Lung (tissue), 12 donors: ENCODE measurements around the gene BRPF3. TPM values are rescaled to one million over a fixed set of nuclear protein-coding genes. Genes with fewer than 3 reads are reported as not detected.

ENCODE experiments used
- ATAC-seq: fragments of 200-7000 bp; cut with Tn5 transposase; one replicate; pipeline ENCODE4 v1.9.1; 2020; ENCODE audit warnings: moderate number of reproducible peaks; ENCODE audit not compliant: insufficient read depth, low FRiP score
- DNase-seq, 3 donors: peaks; one replicate each; pipeline ENCODE4 v3.0.0-alpha.2; 2013 to 2017
- H3K27ac ChIP-seq, 2 donors: one replicate each; pipeline ENCODE4 v1.5.1; 2013; ENCODE audit warnings: mild to moderate bottlenecking in 2 of 2, moderate library complexity in 2 of 2, control low read depth in 1 of 2, inconsistent platforms in 1 of 2, low read depth in 1 of 2, low read length in 1 of 2
- H3K27me3 ChIP-seq, 3 donors: one replicate each; pipeline ENCODE4 v1.5.1; 2013; ENCODE audit warnings: low read length in 2 of 3; ENCODE audit not compliant: control insufficient read depth in 3 of 3, insufficient read depth in 3 of 3
- H3K36me3 ChIP-seq, 4 donors: one replicate each; pipeline ENCODE4 v1.5.1; 2013; ENCODE audit warnings: low read length in 4 of 4, mild to moderate bottlenecking in 1 of 4, moderate library complexity in 1 of 4; ENCODE audit not compliant: control insufficient read depth in 4 of 4, insufficient read depth in 4 of 4
- H3K4me1 ChIP-seq, 5 donors: one replicate each; pipeline ENCODE4 v1.5.1; 2013; ENCODE audit warnings: low read length in 5 of 5, mild to moderate bottlenecking in 2 of 5, moderate library complexity in 1 of 5; ENCODE audit not compliant: control insufficient read depth in 5 of 5, insufficient read depth in 5 of 5
- H3K4me3 ChIP-seq: one replicate; pipeline ENCODE4 v1.5.1; 2013; ENCODE audit warnings: mild to moderate bottlenecking, control low read depth, moderate library complexity
- H3K9ac ChIP-seq, 2 donors: one replicate each; pipeline ENCODE4 v1.5.1; 2013; ENCODE audit warnings: low read length in 2 of 2, control low read depth in 1 of 2; ENCODE audit not compliant: insufficient read depth in 1 of 2
- H3K9me3 ChIP-seq, 4 donors: one replicate each; pipeline ENCODE4 v1.5.1; 2013; ENCODE audit warnings: low read length in 3 of 4, mild to moderate bottlenecking in 1 of 4, moderate library complexity in 1 of 4; ENCODE audit not compliant: control insufficient read depth in 4 of 4, insufficient read depth in 3 of 4
- CTCF ChIP-seq: IDR thresholded peaks from 2 replicates; pipeline ENCODE4 v1.5.1; 2012; ENCODE audit warnings: mild to moderate bottlenecking; ENCODE audit errors: control extremely low read depth, extremely low read depth
- WGBS, 2 donors: extraction: QIAGEN DNeasy Blood & Tissue Kit; methylation state at CpG; one replicate each; pipeline ENCODE4 v1.1.7; 2013; 5-methylcytosine and 5-hydroxymethylcytosine counted together
- polyA plus RNA-seq, 2 donors: library from polyadenylated mRNA; stranded (reverse); fragments of 200-250 nt; gene quantifications; one replicate each; pipeline ENCODE4 v1.2.1, GENCODE V29; 2013
- total RNA-seq, 2 donors: library from RNA; depleted of rRNA in 1 of 2; stranded (reverse); fragments of >200 nt in 1 of 2; gene quantifications; one replicate each; pipeline ENCODE4 v1.2.1, GENCODE V29; 2014 to 2021
- donor health status: control.
- donor health status: control.
- donor health status: Bipolar disorder and iron deficiency.
- donor health status: healthy.
- donor health status: DM: yes; HTN: yes; CAD: no.

The BRPF3 gene
- total and polyA plus RNA-seq, 4 donors = 7.8 to 29.2 (median 20.2) TPM

GRCh38 chr6:36200154-36200891 lies 3.8 kb downstream of the BRPF3 start:
- DNase-seq (no peak), ATAC-seq (no peak)
- Histone ChIP-seq H3K9me3 (no peaks in the 10 kb centered on the region), H3K4me3 (no peak overlapping the region), H3K36me3 (peaks cover 6 to 51% (median 27%) of the 10 kb centered on the region in 4 donors), H3K27me3 (no peaks in the 10 kb centered on the region), H3K9ac (no peak overlapping the region), H3K27ac (no peak overlapping the region), H3K4me1 (peaks cover 4 to 17% (median 9%) of the 10 kb centered on the region in 5 donors)
- no peak for TF ChIP-seq CTCF
- 96 to 97% methylated on average over 19 of the region's 19 CpGs for WGBS, 2 donors

GRCh38 chr6:36200998-36201596 lies 4.6 kb downstream of the BRPF3 start:
- 97% methylated on average over 15 of the region's 15 CpGs for WGBS, 2 donors
- peaks cover 4 to 17% (median 7%) of the 10 kb centered on the region in 5 donors for H3K4me1 ChIP-seq
- no peak for ATAC-seq
- no peak overlapping the region for H3K4me3 ChIP-seq
- no peak overlapping the region for H3K27ac ChIP-seq
- H3K27me3 ChIP-seq = no peaks in the 10 kb centered on the region
- TF ChIP-seq CTCF = no peak
- H3K9me3 ChIP-seq = no peaks in the 10 kb centered on the region
- no peak overlapping the region for H3K9ac ChIP-seq
- DNase-seq = no peak
- H3K36me3 ChIP-seq = peaks cover 8 to 59% (median 32%) of the 10 kb centered on the region in 4 donors

GRCh38 chr6:36201612-36202011 lies 5.1 kb downstream of the BRPF3 start:
- Histone ChIP-seq H3K36me3 (peaks cover 8 to 61% (median 35%) of the 10 kb centered on the region in 4 donors), H3K9ac (no peak overlapping the region), H3K4me3 (no peak overlapping the region), H3K4me1 (peaks cover 4 to 17% (median 7%) of the 10 kb centered on the region in 5 donors), H3K27ac (no peak overlapping the region), H3K27me3 (no peaks in the 10 kb centered on the region), H3K9me3 (no peaks in the 10 kb centered on the region)
- DNase-seq (no peak), ATAC-seq (no peak)
- WGBS, 2 donors = 41 to 57% methylated on average over 3 of the region's 3 CpGs
- TF ChIP-seq CTCF = no peak
